ENCODE data around the gene KCNRG. TPM values are rescaled to one million over a fixed set of nuclear protein-coding genes. Genes with fewer than 3 reads are reported as not detected.

The KCNRG gene
- total and polyA plus RNA-seq, 2 of the 4 experiments (the other 2 are of a cell fraction) = 0.51 to 2.7 TPM

DNA sequence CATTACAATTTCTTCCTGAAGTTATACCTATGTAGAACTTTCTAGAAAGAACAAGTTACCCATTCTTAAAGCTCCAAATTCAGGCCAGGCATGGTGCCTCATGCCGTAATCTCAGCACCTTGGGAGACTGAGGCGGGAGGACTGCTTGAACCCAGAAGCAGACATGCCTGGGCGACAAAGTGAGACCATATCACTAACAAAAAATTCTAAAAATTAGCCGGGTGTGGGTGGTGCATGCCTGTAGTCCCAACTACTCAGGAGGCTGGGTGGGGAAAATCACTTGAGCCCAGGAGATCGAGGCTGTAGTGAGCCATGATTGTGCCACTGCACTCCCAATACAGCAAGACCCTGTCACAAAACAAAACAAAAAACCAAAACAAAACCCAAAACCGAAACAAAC is 23.0 kb downstream of the KCNRG start:
- ChIA-PET POLR2A (ENCODE audit: unreplicated experiment) (no interaction called here), CTCF (interaction anchor here (0.6 kb wide), 1 partner anchor 10 kb away, joined by 5 read pairs; no protein-coding TSS in a partner anchor)
- no peaks in the 10 kb centered on the region for H3K9me1 ChIP-seq (ENCODE audit: insufficient read depth, low read length)
- H3K4me3 ChIP-seq (ENCODE audit: insufficient read depth, low read depth, low read length) = no peak overlapping the region
- H3K9me3 ChIP-seq (ENCODE audit: control insufficient read depth, insufficient read depth, low read length) = no peaks in the 10 kb centered on the region
- H2BK15ac ChIP-seq (ENCODE audit: low read depth, low read length) = no peak overlapping the region
- H3K56ac ChIP-seq (ENCODE audit: extremely low read depth, insufficient read depth, low read length) = no peak overlapping the region
- no peak overlapping the region for H4K5ac ChIP-seq (ENCODE audit: low read depth, low read length)
- H3K9ac ChIP-seq (ENCODE audit: low read depth, low read length) = no peak overlapping the region
- peaks cover 2% of the 10 kb centered on the region; the same call in 1 of the 2 replicates for H3K4me1 ChIP-seq (ENCODE audit: control insufficient read depth, insufficient read depth, low read length)
- H2AK9ac ChIP-seq (replicated peaks; ENCODE audit: low read depth, low read length, poor library complexity) = no peak overlapping the region
- H3K18ac ChIP-seq (ENCODE audit: low read depth, low read length) = no peak overlapping the region
- no peak overlapping the region for H3K23ac ChIP-seq (ENCODE audit: low read depth, low read length)
- peaks cover 7% of the 10 kb centered on the region for H3K36me3 ChIP-seq (ENCODE audit: control insufficient read depth, insufficient read depth, low read length)
- H2BK20ac ChIP-seq (ENCODE audit: low read depth, low read length) = no peak overlapping the region
- H4K91ac ChIP-seq (ENCODE audit: insufficient read depth, low read depth, low read length) = no peak overlapping the region
- H4K20me1 ChIP-seq (ENCODE audit: insufficient read depth, low read length) = no peaks in the 10 kb centered on the region
- no peak overlapping the region for H2AFZ ChIP-seq (replicated peaks; ENCODE audit: low read length, poor library complexity)
- no peak for ATAC-seq (ENCODE audit: low read depth)
- no peak for DNase-seq
- WGBS, 2 experiments (ENCODE audit: extremely low coverage in 2 of 2, insufficient read length in 1 of 2) = no CpG with 5 or more reads among the region's 6 CpGs
- no peak overlapping the region for H3K27ac ChIP-seq (ENCODE audit: insufficient read depth, low read length)
- dilution Hi-C loops (cut with HindIII; ENCODE audit: low sequenced_read_pairs, unreplicated experiment) = no loop called here
- no peak overlapping the region for H3K14ac ChIP-seq (replicated peaks; ENCODE audit: low read depth, low read length)
- H3K4ac ChIP-seq (ENCODE audit: low read depth, low read length) = no peak overlapping the region
- no TSS peak for BruUV-seq (replicated peaks)
- TF ChIP-seq NFE2L2 (IDR thresholded peaks at IDR 0.05; ENCODE audit: low read depth, low read length) (no peak), RCOR1 (IDR thresholded peaks at IDR 0.05; ENCODE audit: insufficient replicate concordance, low read length) (no peak), POLR2A (IDR thresholded peaks at IDR 0.05; ENCODE audit: low read depth, low read length) (no peak), CHD1 (IDR thresholded peaks at IDR 0.05; ENCODE audit: low read depth, low read length) (no peak), BHLHE40 (IDR thresholded peaks at IDR 0.05; ENCODE audit: low read depth, low read length) (no peak), MXI1 (IDR thresholded peaks at IDR 0.05; ENCODE audit: borderline replicate concordance, low read depth, low read length) (no peak), MAZ (IDR thresholded peaks at IDR 0.05; ENCODE audit: borderline replicate concordance, low read depth, low read length) (no peak), FOS (IDR thresholded peaks at IDR 0.05; ENCODE audit: low read depth, low read length) (no peak), RFX5 (IDR thresholded peaks at IDR 0.05; ENCODE audit: low read depth, low read length) (no peak), CEBPB (IDR thresholded peaks at IDR 0.05; ENCODE audit: low read depth, low read length) (no peak)
- TF ChIP-seq, protein P1, sequence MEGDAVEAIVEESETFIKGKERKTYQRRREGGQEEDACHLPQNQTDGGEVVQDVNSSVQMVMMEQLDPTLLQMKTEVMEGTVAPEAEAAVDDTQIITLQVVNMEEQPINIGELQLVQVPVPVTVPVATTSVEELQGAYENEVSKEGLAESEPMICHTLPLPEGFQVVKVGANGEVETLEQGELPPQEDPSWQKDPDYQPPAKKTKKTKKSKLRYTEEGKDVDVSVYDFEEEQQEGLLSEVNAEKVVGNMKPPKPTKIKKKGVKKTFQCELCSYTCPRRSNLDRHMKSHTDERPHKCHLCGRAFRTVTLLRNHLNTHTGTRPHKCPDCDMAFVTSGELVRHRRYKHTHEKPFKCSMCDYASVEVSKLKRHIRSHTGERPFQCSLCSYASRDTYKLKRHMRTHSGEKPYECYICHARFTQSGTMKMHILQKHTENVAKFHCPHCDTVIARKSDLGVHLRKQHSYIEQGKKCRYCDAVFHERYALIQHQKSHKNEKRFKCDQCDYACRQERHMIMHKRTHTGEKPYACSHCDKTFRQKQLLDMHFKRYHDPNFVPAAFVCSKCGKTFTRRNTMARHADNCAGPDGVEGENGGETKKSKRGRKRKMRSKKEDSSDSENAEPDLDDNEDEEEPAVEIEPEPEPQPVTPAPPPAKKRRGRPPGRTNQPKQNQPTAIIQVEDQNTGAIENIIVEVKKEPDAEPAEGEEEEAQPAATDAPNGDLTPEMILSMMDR (conservative IDR thresholded peaks at IDR 0.05; ENCODE audit: low read depth, low read length) = no peak
- intact Hi-C loops (cut with micrococcal nuclease) = no loop called here
- no peak overlapping the region for H2BK120ac ChIP-seq (ENCODE audit: low read depth, low read length)
- no peaks in the 10 kb centered on the region for H3K27me3 ChIP-seq (ENCODE audit: control insufficient read depth, insufficient read depth, low read length)
- H2AK5ac ChIP-seq (ENCODE audit: low read depth, low read length) = no peak overlapping the region
- in situ Hi-C loops (cut with MboI; ENCODE audit: low sequenced_read_pairs) = no loop called here
- H4K8ac ChIP-seq (ENCODE audit: low read depth in 2 of 2, low read length in 2 of 2) = no peak overlapping the region
- no peak overlapping the region for H2BK5ac ChIP-seq (ENCODE audit: low read depth, low read length, poor library complexity, severe bottlenecking)
- H3K79me1 ChIP-seq (ENCODE audit: low read depth in 1 of 2, low read length in 2 of 2) = peaks cover 3 to 30% of the 10 kb centered on the region in 2 experiments; a peak in 3 of 4 replicates
- H3K4me2 ChIP-seq (ENCODE audit: low read depth, low read length) = no peak overlapping the region

All from IMR-90 (cell line).